Neural cell (in vitro differentiated cells): ENCODE results near the gene TRIO. TPM values are rescaled to one million over a fixed set of nuclear protein-coding genes. Genes with fewer than 3 reads are reported as not detected.

ENCODE experiments used
- H2AFZ ChIP-seq: fragments of 200-600, 300-800 bp; sonication (generic), shearing (Covaris generic); 2 replicates; pipeline ENCODE4 v1.6.0; 2014; ENCODE audit warnings: low read depth, mild to moderate bottlenecking, antibody characterized with exemption, low read length, moderate library complexity
- H3F3A ChIP-seq: fragments of 200-600 bp; shearing (Covaris generic); 2 replicates; pipeline ENCODE4 v1.6.1; 2016; ENCODE audit warnings: mild to moderate bottlenecking, moderate library complexity, mixed read lengths, antibody characterized with exemption, low read length; ENCODE audit not compliant: insufficient read depth, poor library complexity, severe bottlenecking
- H3K27ac ChIP-seq: fragments of 200-600, 300-800 bp; sonication (generic), shearing (Covaris generic); 2 replicates; pipeline ENCODE4 v1.5.1; 2014; ENCODE audit warnings: mild to moderate bottlenecking, low read length, moderate library complexity
- H3K27me3 ChIP-seq: fragments of 300-800, 200-600 bp; sonication (generic), shearing (Covaris generic); 2 replicates; pipeline ENCODE4 v1.6.0; 2014; ENCODE audit warnings: mild to moderate bottlenecking, low read depth, low read length, moderate library complexity; ENCODE audit not compliant: insufficient read depth
- H3K36me3 ChIP-seq: fragments of 300-800, 200-600 bp; sonication (generic), shearing (Covaris generic); 2 replicates; pipeline ENCODE4 v1.5.1; 2014; ENCODE audit warnings: mild to moderate bottlenecking, antibody characterized with exemption, low read length, moderate library complexity; ENCODE audit not compliant: insufficient read depth
- H3K4me2 ChIP-seq: fragments of 300-800, 200-600 bp; sonication (generic), shearing (Covaris generic); 2 replicates; pipeline ENCODE4 v1.6.0; 2014; ENCODE audit warnings: mild to moderate bottlenecking, low read length
- H3K4me3 ChIP-seq: fragments of 300-800, 200-600 bp; sonication (generic), shearing (Covaris generic); 2 replicates; pipeline ENCODE4 v1.5.1; 2014; ENCODE audit warnings: mild to moderate bottlenecking, low read length, moderate library complexity
- H3K79me2 ChIP-seq: fragments of 200-600 bp; shearing (Covaris generic); replicated peaks from 2 replicates; pipeline ENCODE4 v1.6.0; 2014; ENCODE audit warnings: mild to moderate bottlenecking, low read length, moderate library complexity; ENCODE audit not compliant: insufficient read depth
- H3K9ac ChIP-seq: fragments of 300-800, 200-600 bp; sonication (generic), shearing (Covaris generic); 2 replicates; pipeline ENCODE4 v1.6.1; 2016; ENCODE audit warnings: mild to moderate bottlenecking, low read length, mixed read lengths
- H3K9me2 ChIP-seq: fragments of 200-600 bp; shearing (Covaris generic); 2 replicates; pipeline ENCODE4 v1.6.1; 2016; ENCODE audit warnings: mild to moderate bottlenecking, low read length, mixed read lengths; ENCODE audit not compliant: insufficient read depth
- H3K9me3 ChIP-seq: fragments of 200-600, 300-800 bp; sonication (generic), shearing (Covaris generic); 2 replicates; pipeline ENCODE4 v1.6.1; 2016; ENCODE audit warnings: mild to moderate bottlenecking, mixed run types, low read length, moderate library complexity, mixed read lengths
- H4K20me1 ChIP-seq: fragments of 200-600 bp; shearing (Covaris generic); 2 replicates; pipeline ENCODE4 v1.6.1; 2016; ENCODE audit warnings: mild to moderate bottlenecking, mixed run types; ENCODE audit not compliant: insufficient read depth
- CTCF ChIP-seq: fragments of 450-650 bp; IDR thresholded peaks from 2 replicates; pipeline ENCODE4 v1.5.1; 2014; ENCODE audit warnings: antibody characterized with exemption, mild to moderate bottlenecking, moderate library complexity; ENCODE audit not compliant: poor library complexity, severe bottlenecking
- EP300 ChIP-seq: fragments of 450-650 bp; conservative IDR thresholded peaks from 2 replicates; pipeline ENCODE4 v1.6.1; 2014; ENCODE audit warnings: antibody characterized with exemption, mild to moderate bottlenecking, moderate library complexity; ENCODE audit not compliant: poor library complexity, severe bottlenecking
- EZH2 ChIP-seq: fragments of 200-600, 300-800 bp; shearing (Covaris generic), sonication (generic); IDR thresholded peaks from 2 replicates; pipeline ENCODE4 v1.6.1; 2014; ENCODE audit warnings: antibody characterized with exemption, low read length, borderline replicate concordance, mild to moderate bottlenecking; ENCODE audit not compliant: insufficient read depth, poor library complexity, severe bottlenecking
- MXI1 ChIP-seq: fragments of 450-650 bp; conservative IDR thresholded peaks from 2 replicates; pipeline ENCODE4 v1.6.1; 2014; ENCODE audit warnings: antibody characterized with exemption, mild to moderate bottlenecking; ENCODE audit not compliant: poor library complexity, severe bottlenecking
- POLR2AphosphoS5 ChIP-seq: IDR thresholded peaks from 2 replicates; pipeline ENCODE4 v1.6.1; 2012
- RAD21 ChIP-seq: fragments of 450-650 bp; conservative IDR thresholded peaks from 2 replicates; pipeline ENCODE4 v1.6.1; 2014; ENCODE audit warnings: antibody characterized with exemption, mild to moderate bottlenecking, moderate library complexity
- REST ChIP-seq: IDR thresholded peaks from 2 replicates; pipeline ENCODE4 v1.6.1; 2012; ENCODE audit warnings: borderline replicate concordance
- SMC3 ChIP-seq: fragments of 450-650 bp; conservative IDR thresholded peaks from 2 replicates; pipeline ENCODE4 v1.6.1; 2014; ENCODE audit warnings: antibody characterized with exemption, mild to moderate bottlenecking, moderate library complexity; ENCODE audit not compliant: poor library complexity
- TAF1 ChIP-seq: IDR thresholded peaks from 2 replicates; pipeline ENCODE4 v1.6.1; 2012; ENCODE audit warnings: low read depth
- polyA plus RNA-seq: library from polyadenylated mRNA; depleted of rRNA; stranded (reverse); fragments of >200 nt; gene quantifications from 2 replicates; pipeline ENCODE4 v1.2.3, GENCODE V29; 2014

Gene TRIO
- polyA plus RNA-seq, 1 donor from 2014 or later = 168 TPM

- H3K79me2 ChIP-seq = peaks cover 38% of the 10 kb centered on the region
- H3K9me2 ChIP-seq = no peaks in the 10 kb centered on the region
- no peaks in the 10 kb centered on the region for H3K27me3 ChIP-seq
- no peaks in the 10 kb centered on the region for H3K9me3 ChIP-seq
- no peaks in the 10 kb centered on the region for H3K36me3 ChIP-seq
- no peak overlapping the region for H3K27ac ChIP-seq
- no peaks in the 10 kb centered on the region for H4K20me1 ChIP-seq
- peaks cover 5% of the 10 kb centered on the region for H3F3A ChIP-seq
- TF ChIP-seq SMC3 (no peak), EP300 (no peak), TAF1 (no peak), RAD21 (no peak), CTCF (no peak), POLR2AphosphoS5 (no peak), REST (no peak), MXI1 (no peak)
- no peak overlapping the region for H3K4me2 ChIP-seq
- no peak overlapping the region for H3K4me3 ChIP-seq
- no peak overlapping the region for H3K9ac ChIP-seq
- H2AFZ ChIP-seq = no peak overlapping the region
Measured at GRCh38 chr5:14277385-14278320, 134.5 kb downstream of the TRIO start.

GRCh38 chr5:14280294-14280854 is 137.2 kb downstream of the TRIO start:
- Histone ChIP-seq H3K27ac (peak overlapping the region; percentile 81), H3K36me3 (no peaks in the 10 kb centered on the region), H3K9ac (peak overlapping the region; percentile 45), H3F3A (peaks cover 5% of the 10 kb centered on the region), H4K20me1 (no peaks in the 10 kb centered on the region), H3K9me3 (no peaks in the 10 kb centered on the region), H2AFZ (no peak overlapping the region), H3K9me2 (no peaks in the 10 kb centered on the region), H3K79me2 (peaks cover 30% of the 10 kb centered on the region), H3K27me3 (no peaks in the 10 kb centered on the region), H3K4me3 (peak overlapping the region; percentile 50), H3K4me2 (peak overlapping the region; percentile 53)
- TF ChIP-seq POLR2AphosphoS5 (peak; percentile 74), RAD21 (peak; percentile 17), TAF1 (no peak), CTCF (peak; percentile 26), SMC3 (peak; percentile 23), EP300 (peak; percentile 89), REST (peak; percentile 97), EZH2 (no peak), MXI1 (no peak)
